Measurements from ENCODE around the gene PRKCA. TPM values are rescaled to one million over a fixed set of nuclear protein-coding genes. Genes with fewer than 3 reads are reported as not detected.

Gene PRKCA
- total RNA-seq, 1 donor from 2014 or later, result 80.1 TPM

DNA sequence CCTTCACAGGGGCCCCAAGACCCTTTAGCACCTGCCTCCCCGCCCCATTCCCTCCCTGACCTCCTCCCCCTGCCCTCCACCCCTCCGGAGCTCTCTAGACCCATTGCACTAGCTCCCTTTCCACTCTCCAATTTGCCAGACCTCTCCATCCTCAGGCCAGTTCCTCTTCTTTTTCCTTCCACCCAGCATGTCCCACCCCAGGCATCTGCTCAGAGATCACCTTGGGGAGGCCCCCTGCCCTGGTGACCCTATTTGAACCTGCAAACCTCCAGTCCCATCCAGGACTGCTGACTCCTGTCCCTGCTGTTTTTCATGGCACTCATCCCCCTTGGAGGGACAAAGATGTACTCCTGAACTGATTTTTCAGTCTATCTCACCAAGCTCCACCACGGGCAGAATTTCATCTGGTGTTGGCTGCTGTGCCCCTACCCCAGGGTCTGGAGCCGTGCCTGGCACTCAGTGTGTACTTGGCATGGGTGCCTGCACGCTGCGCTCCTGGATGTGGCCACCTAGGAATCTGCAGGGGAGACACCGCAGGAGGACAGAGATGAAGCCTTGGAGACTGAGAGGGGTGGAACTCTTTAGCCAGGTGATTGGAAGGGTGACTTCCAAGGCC lies 446.9 kb downstream of the PRKCA start:
- peaks cover 26% of the 10 kb centered on the region for H3K36me3 Mint-ChIP-seq (ENCODE audit: unreplicated experiment)
- TF ChIP-seq, protein P1, sequence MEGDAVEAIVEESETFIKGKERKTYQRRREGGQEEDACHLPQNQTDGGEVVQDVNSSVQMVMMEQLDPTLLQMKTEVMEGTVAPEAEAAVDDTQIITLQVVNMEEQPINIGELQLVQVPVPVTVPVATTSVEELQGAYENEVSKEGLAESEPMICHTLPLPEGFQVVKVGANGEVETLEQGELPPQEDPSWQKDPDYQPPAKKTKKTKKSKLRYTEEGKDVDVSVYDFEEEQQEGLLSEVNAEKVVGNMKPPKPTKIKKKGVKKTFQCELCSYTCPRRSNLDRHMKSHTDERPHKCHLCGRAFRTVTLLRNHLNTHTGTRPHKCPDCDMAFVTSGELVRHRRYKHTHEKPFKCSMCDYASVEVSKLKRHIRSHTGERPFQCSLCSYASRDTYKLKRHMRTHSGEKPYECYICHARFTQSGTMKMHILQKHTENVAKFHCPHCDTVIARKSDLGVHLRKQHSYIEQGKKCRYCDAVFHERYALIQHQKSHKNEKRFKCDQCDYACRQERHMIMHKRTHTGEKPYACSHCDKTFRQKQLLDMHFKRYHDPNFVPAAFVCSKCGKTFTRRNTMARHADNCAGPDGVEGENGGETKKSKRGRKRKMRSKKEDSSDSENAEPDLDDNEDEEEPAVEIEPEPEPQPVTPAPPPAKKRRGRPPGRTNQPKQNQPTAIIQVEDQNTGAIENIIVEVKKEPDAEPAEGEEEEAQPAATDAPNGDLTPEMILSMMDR (IDR thresholded peaks at IDR 0.05), result no peak
- no peaks in the 10 kb centered on the region for H3K9me3 Mint-ChIP-seq (ENCODE audit: unreplicated experiment)
- no peaks in the 10 kb centered on the region for H3K27me3 Mint-ChIP-seq (ENCODE audit: unreplicated experiment)
- no peak overlapping the region for H3K27ac Mint-ChIP-seq (ENCODE audit: unreplicated experiment)
- H3K4me1 Mint-ChIP-seq (ENCODE audit: unreplicated experiment), result no peaks in the 10 kb centered on the region
- DNase-seq (ENCODE audit: extremely low spot score, unreplicated experiment), result no peak
- no peak overlapping the region for H3K4me3 Mint-ChIP-seq (ENCODE audit: unreplicated experiment)

DNA sequence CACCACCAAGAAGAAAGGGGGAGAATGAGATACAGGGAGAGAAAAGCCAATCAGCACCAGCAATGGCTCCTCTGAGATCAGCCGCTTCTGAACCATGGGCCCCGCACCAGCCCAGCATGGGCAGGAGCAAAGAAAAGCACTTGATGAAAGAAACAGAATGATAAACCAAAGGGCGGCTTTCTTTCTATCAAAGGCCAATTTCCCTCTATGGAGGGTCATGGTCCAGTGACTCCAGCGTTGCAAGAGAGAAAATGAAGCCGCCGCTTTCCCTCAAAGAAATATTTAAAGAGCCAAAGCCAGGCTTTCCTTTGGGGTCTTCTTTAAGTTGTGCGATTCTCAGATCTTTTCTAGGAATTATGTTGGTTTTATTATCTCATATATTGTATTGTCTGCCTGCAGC lies 447.7 kb downstream of the PRKCA start:
- peaks cover 31% of the 10 kb centered on the region for H3K36me3 Mint-ChIP-seq (ENCODE audit: unreplicated experiment)
- H3K9me3 Mint-ChIP-seq (ENCODE audit: unreplicated experiment), result no peaks in the 10 kb centered on the region
- H3K27me3 Mint-ChIP-seq (ENCODE audit: unreplicated experiment), result no peaks in the 10 kb centered on the region
- H3K4me1 Mint-ChIP-seq (ENCODE audit: unreplicated experiment), result no peaks in the 10 kb centered on the region
- TF ChIP-seq, protein P1 (IDR thresholded peaks at IDR 0.05), result no peak
- H3K27ac Mint-ChIP-seq (ENCODE audit: unreplicated experiment), result no peak overlapping the region
- DNase-seq (ENCODE audit: extremely low spot score, unreplicated experiment), result no peak
- H3K4me3 Mint-ChIP-seq (ENCODE audit: unreplicated experiment), result no peak overlapping the region

DNA sequence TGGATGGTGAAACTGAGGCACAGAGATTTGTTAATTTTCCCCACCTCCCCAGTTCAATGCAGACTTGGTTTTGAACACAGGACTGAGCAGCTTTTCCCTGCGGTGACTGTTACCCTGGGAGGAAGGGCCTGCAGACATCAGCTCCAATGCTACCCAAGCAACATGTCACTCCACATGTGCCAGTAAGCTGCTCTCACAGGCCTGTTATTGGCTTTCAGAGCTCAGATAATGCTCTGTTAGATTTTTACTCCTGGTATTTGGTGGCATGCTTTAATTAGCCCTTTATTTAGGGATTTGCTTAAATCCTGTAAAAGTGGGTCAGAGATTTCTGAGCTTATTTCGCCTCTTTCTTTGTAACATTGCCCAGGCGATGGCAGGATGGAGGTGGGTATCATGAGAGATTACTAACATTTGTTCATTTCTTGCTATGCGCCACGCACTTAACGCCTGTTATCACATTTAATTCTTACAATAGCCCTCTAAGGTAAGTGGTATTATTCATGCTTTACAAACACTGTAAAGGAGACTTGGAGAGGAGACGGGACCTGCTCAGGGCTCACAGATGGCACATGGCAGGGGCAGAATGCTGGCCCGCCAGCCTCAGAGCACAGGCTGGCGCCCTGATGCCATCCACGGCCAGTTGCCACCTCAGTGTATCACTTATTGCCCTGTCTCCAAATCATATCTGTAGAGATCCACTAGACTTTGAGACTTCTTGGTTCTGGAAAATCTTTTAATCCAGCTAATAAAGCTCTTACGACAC lies 448.5 kb downstream of the PRKCA start:
- H3K27me3 Mint-ChIP-seq (ENCODE audit: unreplicated experiment), result no peaks in the 10 kb centered on the region
- DNase-seq (ENCODE audit: extremely low spot score, unreplicated experiment), result no peak
- peaks cover 36% of the 10 kb centered on the region for H3K36me3 Mint-ChIP-seq (ENCODE audit: unreplicated experiment)
- H3K27ac Mint-ChIP-seq (ENCODE audit: unreplicated experiment), result no peak overlapping the region
- H3K9me3 Mint-ChIP-seq (ENCODE audit: unreplicated experiment), result no peaks in the 10 kb centered on the region
- no peaks in the 10 kb centered on the region for H3K4me1 Mint-ChIP-seq (ENCODE audit: unreplicated experiment)
- H3K4me3 Mint-ChIP-seq (ENCODE audit: unreplicated experiment), result no peak overlapping the region
- TF ChIP-seq, protein P1 (IDR thresholded peaks at IDR 0.05), result no peak

DNA sequence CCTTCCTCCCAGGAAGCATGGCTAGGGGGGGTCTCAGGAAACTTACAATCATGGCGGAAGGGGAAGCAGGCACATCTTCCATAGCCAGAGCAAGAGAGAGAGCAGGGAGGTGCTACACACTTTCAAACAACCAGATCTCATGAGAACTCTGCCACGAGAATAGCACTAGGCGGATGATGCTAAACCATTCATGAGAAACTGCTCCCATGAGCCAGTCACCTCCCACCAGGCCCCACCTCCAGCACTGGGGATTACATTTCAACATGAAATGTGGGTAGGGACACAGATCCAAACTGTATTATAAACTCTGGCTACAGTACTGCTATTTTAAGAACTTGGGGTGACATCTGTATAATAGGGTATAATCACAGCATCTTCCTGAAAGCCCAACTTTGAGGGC lies 449.4 kb downstream of the PRKCA start:
- H3K9me3 Mint-ChIP-seq (ENCODE audit: unreplicated experiment), result no peaks in the 10 kb centered on the region
- no peak for DNase-seq (ENCODE audit: extremely low spot score, unreplicated experiment)
- no peaks in the 10 kb centered on the region for H3K27me3 Mint-ChIP-seq (ENCODE audit: unreplicated experiment)
- TF ChIP-seq, protein P1 (IDR thresholded peaks at IDR 0.05), result no peak
- H3K4me3 Mint-ChIP-seq (ENCODE audit: unreplicated experiment), result no peak overlapping the region
- no peak overlapping the region for H3K27ac Mint-ChIP-seq (ENCODE audit: unreplicated experiment)
- no peaks in the 10 kb centered on the region for H3K4me1 Mint-ChIP-seq (ENCODE audit: unreplicated experiment)
- peaks cover 38% of the 10 kb centered on the region for H3K36me3 Mint-ChIP-seq (ENCODE audit: unreplicated experiment)

DNA sequence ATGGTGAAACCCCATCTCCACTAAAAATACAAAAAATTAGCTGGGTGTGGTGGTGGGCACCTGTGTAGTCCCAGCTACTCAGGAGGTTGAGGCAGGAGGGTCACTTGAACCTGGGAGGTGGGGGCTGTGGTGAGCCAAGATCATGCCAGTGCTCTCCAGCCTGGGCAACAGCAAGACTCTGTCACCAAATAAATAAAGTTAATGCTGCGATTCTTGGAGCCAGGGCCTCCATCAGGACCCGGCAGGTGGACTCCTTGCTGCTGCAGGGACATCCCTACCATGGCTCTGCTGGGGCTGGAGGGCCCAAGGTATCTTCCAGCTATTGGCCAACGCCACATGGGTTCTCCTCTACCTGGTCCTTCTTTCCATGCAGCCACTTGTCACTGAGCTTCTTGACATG lies 450.0 kb downstream of the PRKCA start:
- Mint-ChIP-seq H3K27ac (ENCODE audit: unreplicated experiment) (no peak overlapping the region), H3K9me3 (ENCODE audit: unreplicated experiment) (no peaks in the 10 kb centered on the region), H3K4me3 (ENCODE audit: unreplicated experiment) (no peak overlapping the region), H3K36me3 (ENCODE audit: unreplicated experiment) (peaks cover 44% of the 10 kb centered on the region), H3K27me3 (ENCODE audit: unreplicated experiment) (no peaks in the 10 kb centered on the region), H3K4me1 (ENCODE audit: unreplicated experiment) (no peaks in the 10 kb centered on the region)
- DNase-seq (ENCODE audit: extremely low spot score, unreplicated experiment), result no peak
- TF ChIP-seq, protein P1 (IDR thresholded peaks at IDR 0.05), result no peak

Measured in osteocyte (in vitro differentiated cells).